ENCODE measurements around the gene INTS3. TPM values are rescaled to one million over a fixed set of nuclear protein-coding genes. Genes with fewer than 3 reads are reported as not detected.
A peak's percentile ranks its signal among the peaks of the same experiment; 100 is the strongest.
"Not testable (repeated sequence)": the region's sequence is repeated elsewhere in the genome, so short reads cannot be mapped to it uniquely, and the experiment has no call there.

INTS3 gene
- polyA plus RNA-seq, 3 donors: 17.8 to 31.3 (median 28.0) TPM

DNA sequence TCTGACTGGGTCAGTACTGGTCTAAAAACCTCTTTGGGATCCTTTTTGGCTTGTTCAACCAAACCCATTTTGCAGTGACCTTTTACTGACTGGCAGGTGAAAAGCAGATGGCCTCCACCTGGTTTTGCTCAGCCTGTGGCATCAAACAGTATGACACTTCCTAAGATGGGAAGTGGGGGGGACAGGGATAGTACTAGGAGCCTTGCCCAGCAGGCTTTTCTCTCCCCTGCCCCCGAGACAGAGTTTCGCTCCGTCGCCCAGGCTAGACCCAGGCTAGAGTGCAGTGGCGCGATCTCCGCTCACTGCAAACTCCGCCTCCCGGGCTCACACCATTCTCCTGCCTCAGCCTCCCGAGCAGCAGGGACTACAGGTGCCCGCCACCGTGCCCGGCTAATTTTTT is 18.3 kb downstream of the INTS3 start:
- 91 to 96% (median 94%) methylated on average over 13 of the region's 13 CpGs for WGBS, 3 donors
- no peak overlapping the region for H3K27ac ChIP-seq (ENCODE audit: low read depth, low read length)

DNA sequence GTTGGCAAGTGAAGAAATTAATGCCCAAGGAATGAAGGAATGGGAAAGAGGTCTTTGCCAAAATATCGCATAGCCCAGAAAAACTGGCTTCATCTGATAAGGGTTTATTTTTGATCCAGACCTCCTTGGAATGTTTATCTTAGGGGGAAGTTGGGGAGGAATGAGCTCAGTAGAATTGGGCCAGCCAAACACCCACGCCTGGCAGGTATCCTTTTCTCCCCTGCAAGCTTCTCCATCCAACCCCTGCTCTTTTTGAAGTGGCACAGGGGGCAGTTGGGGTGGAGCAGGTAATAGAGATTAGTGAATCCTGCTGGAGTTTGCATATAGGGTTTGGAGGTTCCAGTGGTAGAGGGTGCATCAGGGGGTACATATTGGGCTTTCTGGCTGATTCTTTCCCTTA is 21.1 kb downstream of the INTS3 start:
- no peak overlapping the region for H3K27ac ChIP-seq (ENCODE audit: low read depth, low read length)
- 61 to 76% (median 72%) methylated on average over 2 of the region's 2 CpGs for WGBS, 3 donors

DNA sequence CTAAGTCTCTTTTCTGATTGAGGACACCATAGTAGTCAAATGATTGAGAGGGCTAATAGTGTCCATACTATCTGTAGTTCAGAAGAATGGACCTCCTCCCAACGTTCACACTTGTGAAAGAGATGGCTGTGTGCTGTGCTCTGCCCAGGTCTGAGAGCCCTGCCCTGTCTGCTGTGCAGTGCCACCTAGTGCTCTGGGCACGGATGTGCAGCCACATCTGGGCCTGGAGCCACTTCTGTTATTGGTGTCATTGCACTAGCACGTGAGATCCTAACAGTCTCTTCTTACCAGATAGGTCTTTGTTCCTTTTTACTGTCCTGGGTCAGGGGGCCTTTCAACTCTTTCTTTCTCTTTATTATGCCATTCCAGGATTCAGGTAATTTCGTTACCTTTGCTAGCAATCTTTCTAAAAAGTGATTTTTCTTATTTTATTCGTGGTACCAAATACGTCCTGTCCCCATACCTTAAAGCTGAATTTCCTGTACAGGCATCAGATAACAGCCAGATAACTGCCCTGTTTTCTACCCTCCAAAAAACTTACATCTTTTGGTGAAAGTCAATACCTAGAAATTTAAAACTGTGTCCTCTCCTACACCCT is 21.7 kb downstream of the INTS3 start:
- no peak overlapping the region for H3K27ac ChIP-seq (ENCODE audit: low read depth, low read length)
- WGBS, 3 donors: 32 to 42% (median 34%) methylated on average over 6 of the region's 6 CpGs

DNA sequence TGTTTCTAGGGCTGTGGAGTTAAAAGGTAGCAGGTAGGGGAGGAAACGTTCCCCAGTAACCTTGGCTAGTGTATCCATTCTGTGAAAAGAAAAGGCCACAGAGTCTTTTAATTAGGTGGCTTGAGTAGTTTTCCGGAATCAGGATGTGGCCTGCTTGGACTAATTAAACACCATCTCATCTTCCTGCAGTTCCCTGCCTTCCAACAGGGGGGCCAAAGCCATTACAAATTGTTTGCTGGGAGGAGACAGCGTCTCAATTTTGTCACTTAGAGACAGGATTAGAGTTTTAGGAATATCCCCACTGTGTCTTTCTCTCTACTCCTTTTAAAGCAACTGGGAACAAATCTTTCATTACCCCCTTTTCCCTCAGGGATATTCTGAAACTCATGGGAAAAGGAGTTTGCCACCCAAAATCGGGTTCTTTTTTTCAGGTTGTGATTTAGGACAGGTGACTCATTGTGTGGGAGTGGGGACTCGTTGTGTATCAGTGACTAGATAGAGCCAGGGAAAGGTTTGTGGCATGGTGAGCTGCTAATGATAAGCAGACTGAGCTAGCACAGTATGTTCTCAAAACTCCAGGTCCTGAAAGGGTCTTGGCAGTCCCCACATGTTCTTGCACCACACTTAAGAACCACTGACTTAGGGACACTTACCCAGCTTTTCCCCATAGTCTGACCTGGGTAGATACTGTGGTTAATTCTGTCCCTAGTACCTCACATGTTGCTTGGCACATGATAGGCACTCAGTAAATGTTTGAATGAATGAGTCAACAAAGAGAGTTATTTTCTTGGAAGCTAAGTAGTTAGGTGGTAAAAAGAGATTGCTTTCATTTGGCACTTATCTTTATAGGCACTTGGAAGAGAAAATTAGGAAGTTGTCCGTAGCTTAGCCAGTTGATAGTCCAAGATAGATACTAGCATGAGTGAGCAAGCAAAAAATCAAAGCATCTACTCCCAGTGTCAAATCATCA is 22.5 kb downstream of the INTS3 start:
- 50 to 61% (median 61%) methylated on average over 6 of the region's 6 CpGs for WGBS, 3 donors

DNA sequence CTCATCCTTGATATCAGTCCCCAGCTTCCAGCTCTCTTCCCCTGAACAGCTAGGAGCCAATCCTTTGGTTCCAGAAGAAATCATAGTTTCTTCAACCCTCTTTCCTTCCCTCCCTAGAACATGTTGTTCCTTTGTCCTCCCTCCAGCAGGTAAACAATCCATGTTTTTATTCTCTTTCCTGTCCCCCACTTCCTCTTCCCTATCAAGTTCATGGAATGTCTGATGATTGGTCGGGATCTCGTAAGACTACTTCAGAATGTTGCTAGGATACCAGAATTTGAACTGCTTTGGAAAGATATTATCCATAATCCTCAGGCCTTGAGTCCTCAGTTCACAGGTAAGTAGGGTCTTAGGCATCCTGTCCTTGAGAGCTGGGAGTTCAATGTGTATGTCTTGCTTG is 24.2 kb downstream of the INTS3 start:
- H3K27ac ChIP-seq (ENCODE audit: low read depth, low read length): no peak overlapping the region
- 60 to 81% (median 69%) methylated on average over 2 of the region's 2 CpGs for WGBS, 3 donors

More for the DNA sequence above, 22.5 kb downstream of the INTS3 start:
- H3K27ac ChIP-seq (ENCODE audit: low read depth, low read length): peak overlapping the region; percentile 40

DNA sequence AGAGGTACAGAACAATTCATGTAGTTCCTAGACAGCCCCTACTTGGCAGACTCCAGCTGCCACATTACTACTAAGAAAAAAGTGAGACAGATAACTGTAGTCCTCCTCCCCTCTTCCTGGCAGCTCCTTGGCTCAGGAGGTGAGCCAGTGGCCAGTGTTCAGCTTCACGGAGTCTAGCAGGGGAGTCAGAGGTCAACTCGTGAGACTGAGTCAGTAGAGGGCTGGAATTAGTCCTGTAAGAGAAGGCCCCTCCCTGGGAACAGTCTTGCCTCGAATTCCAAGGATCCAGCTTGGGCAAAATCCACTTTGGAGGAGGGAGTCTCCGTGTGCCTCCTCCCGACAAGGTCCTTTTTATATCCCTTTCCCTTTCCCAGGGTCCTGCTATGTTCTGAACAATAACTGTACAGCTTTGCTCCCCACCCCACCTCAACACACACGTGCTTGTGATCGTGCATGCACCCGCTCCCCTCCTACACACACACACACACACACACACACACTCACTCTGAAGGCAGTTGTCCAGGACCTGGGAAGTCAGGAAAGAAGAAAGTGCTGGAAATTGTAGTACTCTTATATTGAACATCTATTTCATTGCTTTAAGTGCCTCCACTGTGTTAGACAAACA is 24.8 kb downstream of the INTS3 start:
- H3K27ac ChIP-seq (ENCODE audit: low read depth, low read length): no peak overlapping the region
- 52 to 74% (median 67%) methylated on average over 8 of the region's 8 CpGs for WGBS, 3 donors

DNA sequence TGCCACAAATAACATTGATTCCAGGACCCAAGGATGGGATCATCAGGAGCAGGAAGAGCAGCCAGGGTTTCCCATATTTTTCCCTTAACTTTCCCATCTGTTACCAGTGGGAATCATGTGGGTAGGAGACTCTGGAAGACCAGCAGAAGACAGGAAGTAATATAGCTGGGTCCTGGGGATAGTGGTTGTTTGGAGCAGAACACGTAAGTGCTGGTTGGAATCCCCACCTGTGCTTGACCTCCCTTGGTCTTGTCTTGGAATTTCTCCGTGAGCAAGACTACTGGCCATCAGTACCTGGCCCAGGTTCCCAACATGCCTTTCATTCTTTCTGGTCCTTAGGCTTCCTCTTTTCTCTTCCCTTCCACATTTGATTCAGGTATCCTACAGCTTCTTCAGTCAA is 26.4 kb downstream of the INTS3 start:
- H3K27ac ChIP-seq (ENCODE audit: low read depth, low read length): no peak overlapping the region
- WGBS, 3 donors: 92 to 98% (median 96%) methylated on average over 2 of the region's 2 CpGs

DNA sequence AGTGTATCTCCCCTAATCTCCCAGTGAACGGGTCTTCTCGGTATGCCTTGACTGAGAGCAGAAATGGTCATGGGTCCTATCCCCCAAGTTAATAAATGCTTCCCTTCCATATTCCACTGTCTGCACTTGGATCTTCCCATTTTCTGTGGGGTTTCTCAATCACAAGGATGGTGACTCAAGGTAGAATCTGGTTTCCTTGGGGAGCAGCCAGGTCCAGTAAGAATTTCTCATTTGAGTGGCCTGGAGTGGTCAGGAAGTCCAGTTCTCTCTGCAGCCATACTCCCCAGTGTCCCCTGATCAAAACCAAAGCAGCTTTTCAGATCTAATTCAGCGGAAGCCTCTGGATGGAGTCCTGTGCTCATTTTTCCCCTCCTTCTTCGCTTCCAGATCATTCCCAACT is 32.6 kb downstream of the INTS3 start:
- H3K27ac ChIP-seq (ENCODE audit: low read depth, low read length): no peak overlapping the region
- 94 to 96% (median 96%) methylated on average over 4 of the region's 4 CpGs for WGBS, 3 donors

DNA sequence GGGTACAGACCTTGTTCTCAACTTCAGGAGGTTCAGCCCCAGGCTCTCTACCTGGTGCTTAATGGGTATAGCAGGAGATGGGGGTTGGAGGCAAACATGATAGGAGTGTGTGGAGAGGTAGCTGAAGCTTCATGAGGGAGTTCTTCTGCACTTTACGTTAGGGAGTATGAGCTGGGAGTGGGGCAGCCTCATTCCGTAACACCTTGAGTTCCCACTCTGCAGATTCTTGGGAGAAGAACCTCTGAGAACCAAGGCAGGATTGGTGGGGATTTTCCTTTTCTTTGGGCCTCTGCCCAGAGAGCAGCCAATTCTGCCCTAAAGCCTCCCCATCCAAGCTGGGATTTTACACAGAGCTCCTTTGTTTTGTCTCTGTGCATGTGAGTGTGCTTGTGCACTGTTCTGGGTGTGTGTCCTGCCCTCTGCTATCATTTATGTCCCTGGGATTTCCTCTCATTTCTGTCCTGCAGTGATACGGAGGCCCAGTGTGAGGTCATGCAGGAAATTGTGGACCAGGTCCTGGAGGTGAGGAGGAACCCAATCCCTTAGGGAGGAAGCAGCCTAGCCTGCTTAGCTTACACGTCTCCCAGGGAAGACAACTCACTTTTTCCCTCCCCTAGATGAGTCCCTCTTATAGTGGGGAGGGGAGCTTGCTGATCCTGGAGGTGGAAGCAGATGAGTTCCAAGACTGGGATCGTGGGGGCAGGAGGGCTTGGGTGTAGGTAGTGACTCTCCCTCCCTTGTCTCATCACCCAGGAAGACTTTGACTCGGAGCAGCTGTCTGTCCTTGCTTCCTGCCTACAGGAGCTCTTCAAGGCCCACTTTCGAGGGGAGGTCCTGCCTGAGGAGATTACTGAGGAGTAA is 35.7 kb downstream of the INTS3 start:
- no peak overlapping the region for H3K27ac ChIP-seq (ENCODE audit: low read depth, low read length)
- 61 to 69% (median 69%) methylated on average over 7 of the region's 7 CpGs for WGBS, 3 donors

DNA sequence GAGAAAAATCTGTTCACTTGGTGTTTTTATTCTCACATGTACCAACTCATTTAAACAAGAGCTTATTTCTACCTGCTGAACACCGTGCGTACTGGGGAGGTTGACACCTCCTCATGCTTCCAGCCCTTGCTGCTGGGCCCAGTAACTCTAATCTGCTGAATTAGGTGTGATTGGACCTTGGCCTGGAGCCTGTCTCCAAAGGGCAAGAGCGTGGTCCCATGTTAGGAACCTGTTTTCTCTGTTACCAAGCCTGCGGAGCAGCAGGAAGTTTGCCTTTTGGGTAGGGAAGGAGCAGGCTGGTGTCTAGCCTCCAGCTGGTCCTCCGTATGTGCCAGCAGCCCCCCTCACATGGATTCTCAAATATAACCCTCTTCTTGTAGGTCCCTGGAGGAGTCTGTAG is 36.5 kb downstream of the INTS3 start:
- no peak overlapping the region for H3K27ac ChIP-seq (ENCODE audit: low read depth, low read length)

DNA sequence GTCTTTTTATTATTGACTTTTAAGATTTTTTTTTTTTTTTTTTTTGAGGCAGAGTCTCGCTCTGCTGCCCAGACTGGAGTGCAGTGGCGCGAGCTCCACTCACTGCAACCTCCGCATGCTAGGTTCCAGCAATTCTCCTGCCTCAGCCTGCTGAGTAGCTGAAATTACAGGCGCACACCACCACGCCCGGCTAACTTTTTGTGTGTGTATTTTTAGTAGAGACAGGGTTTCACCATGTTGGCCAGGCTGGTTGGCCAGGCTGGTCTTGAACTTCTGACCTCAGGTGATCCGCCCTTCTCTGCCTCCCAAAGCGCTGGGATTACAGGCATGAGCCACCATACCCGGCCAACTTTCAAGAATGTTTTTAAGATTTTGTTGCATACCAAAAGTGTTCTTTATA is 38.8 kb downstream of the INTS3 start:
- 94 to 96% (median 96%) methylated on average over 9 to 10 of the region's 10 CpGs for WGBS, 3 donors

More for the DNA sequence above, 36.5 kb downstream of the INTS3 start:
- WGBS, 3 donors: 73 to 88% (median 87%) methylated on average over 5 of the region's 5 CpGs

DNA sequence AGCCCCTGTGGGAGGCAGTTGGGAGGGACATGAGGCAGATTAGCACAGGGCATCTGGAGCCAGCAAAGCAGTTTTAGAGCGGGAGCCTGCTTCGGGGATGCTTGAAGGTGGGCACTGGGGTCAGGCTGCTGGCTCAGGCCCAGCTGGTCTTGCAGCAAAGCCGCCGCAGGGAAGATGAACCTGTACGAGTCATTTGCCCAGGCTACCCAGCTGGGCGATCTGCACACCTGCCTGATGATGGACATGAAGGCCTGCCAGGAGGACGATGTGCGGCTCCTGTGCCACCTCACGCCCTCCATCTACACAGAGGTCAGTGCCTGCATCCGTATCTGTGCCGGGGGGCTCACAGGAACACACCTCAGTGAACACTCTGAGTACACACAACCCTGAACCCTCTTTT is 39.7 kb downstream of the INTS3 start:
- 90 to 94% (median 94%) methylated on average over 10 to 11 of the region's 11 CpGs for WGBS, 3 donors
- no peak overlapping the region for H3K27ac ChIP-seq (ENCODE audit: low read depth, low read length)

More for the DNA sequence above, 38.8 kb downstream of the INTS3 start:
- not testable (repeated sequence) for H3K27ac ChIP-seq (ENCODE audit: low read depth, low read length)

DNA sequence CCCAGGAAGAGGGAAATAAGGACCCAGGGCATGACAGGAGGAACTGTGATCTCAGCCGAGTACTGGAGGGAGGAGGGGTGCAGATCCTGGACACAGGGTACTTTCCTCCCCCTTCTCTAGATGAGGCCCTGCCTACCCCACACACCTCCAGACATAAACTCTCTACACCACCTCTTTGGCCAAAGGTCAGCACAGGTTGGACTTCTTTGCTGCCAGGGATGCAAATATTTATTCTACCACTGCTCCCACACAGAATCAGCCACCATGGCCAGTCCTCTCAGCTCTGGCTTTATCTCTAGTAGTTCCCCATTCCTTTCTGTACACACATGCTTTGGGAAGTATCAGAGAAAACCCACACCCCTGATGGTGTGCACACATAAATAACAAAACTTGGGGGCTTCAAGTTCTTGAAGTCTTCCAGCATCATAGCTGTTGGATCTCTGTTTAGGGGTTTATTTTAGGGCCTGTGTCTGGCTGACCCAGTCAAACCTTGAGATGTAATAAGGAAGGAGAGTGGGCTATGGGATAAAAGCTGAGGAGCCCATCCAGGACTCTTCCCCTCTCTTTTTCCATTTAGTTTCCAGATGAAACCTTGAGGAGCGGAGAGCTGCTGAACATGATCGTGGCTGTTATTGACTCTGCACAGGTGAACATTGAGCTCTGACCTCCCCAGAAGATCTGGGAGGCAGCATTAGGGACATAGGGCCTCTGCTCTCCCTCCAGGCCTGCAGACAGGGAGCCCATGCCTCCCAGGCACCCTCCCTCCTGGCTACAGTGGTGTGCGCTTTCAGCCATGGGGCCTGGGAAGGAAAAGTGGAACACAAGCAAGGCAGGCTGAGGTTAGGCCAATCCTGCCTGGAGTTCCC is 40.7 kb downstream of the INTS3 start:
- 60 to 86% (median 83%) methylated on average over 3 to 4 of the region's 4 CpGs for WGBS, 3 donors
- H3K27ac ChIP-seq (ENCODE audit: low read depth, low read length): no peak overlapping the region

DNA sequence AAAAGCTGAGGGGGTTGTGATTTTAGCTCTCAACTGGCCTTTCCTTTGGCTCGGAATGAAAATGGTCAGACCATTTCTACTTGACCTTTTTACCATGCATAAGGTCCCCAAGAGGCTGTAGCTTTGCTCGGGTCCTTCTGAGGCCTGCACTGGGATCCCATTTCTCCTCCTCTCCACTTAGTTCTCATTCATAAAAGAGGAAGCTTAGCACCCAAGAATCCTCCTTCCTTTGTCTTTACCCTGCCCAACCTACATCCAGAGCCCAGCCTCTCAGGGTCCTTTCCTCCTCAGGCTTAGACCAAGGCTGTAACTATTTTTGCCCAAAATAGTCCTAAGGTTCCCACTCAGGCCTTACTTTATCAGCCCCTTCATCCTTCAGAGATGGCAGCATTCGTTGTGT is 41.4 kb downstream of the INTS3 start:
- 74 to 79% (median 75%) methylated on average over 3 of the region's 3 CpGs for WGBS, 3 donors
- no peak overlapping the region for H3K27ac ChIP-seq (ENCODE audit: low read depth, low read length)

DNA sequence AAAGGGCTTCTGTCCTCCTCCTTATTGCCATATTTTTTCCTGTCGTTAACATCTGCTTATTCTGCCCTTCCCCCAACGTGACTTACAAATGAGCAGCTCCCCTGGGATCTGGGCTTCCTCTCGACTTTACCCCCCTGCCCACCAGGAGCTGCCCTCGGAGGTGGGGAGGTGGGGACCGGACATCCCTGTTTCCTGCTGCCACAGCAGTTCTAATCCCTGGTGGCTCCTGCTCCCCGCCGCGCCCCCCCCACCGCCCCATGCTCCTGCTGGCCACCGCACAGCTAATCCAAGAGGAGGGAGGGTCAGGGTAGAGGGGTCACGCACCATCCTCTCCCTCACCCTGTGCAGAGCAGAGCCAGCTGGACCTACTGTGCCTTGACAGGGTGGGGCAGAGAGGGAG is 42.9 kb downstream of the INTS3 start:
- 50 to 58% (median 57%) methylated on average over 11 of the region's 11 CpGs for WGBS, 3 donors
- H3K27ac ChIP-seq (ENCODE audit: low read depth, low read length): no peak overlapping the region

DNA sequence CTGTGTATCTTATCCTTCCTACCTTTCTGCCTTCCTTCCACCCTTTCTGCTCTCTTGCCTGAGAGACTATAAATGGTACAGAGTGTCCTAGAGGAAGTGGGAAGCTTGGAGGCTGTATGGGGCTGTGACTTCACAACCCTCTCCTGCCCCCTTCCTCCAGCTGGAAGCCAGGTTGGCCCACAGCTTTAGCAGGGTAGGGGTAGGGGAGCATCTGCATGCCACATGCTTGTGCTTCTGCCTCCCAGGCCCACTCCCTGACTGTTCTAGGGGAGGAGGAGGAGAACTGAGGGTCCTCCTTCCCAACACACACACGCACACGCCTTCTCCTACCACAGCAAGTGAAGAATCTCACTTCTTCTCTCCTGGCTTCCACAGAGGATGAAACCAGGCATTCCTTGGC is 43.4 kb downstream of the INTS3 start:
- H3K27ac ChIP-seq (ENCODE audit: low read depth, low read length): no peak overlapping the region
- WGBS, 3 donors: 68 to 97% (median 85%) methylated on average over 2 of the region's 2 CpGs

DNA sequence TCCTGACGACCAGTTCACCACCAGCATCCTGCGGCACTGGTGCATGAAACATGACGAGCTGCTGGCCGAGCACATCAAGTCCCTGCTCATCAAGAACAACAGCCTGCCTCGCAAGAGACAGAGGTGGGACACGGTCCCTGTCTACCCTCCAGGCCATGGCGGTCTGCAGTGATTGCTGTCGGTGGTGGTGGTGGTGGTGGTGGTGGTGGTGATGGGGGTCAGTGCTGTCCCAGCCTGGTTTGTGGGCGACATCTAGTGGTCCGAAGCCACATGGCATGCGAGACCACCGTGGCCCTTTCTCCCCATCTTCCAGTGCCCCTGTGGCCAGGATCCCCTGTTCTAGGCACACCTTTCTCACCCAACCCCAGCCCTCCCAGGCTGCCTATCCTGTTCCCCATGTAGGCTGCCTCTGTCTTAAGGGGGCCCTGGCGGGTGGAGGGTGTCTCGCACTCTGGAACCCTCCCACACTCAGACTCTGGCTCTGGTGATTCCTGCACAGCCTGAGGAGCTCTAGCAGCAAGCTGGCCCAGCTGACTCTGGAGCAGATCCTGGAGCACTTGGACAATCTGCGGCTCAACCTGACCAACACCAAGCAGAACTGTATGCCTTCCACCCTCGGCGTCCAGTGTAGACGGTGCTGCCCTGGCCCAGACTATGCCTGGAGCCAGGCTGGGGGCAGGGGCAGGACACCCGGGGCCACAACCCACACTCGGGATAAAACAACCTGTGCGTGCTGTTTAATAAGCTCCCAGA is 44.2 kb downstream of the INTS3 start:
- 63 to 80% (median 68%) methylated on average over 20 to 21 of the region's 21 CpGs for WGBS, 3 donors
- H3K27ac ChIP-seq (ENCODE audit: low read depth, low read length): no peak overlapping the region

Measured in adipose tissue (tissue), 3 donors.